ENCODE data around the gene SLAMF9. TPM values are rescaled to one million over a fixed set of nuclear protein-coding genes. Genes with fewer than 3 reads are reported as not detected.

Gene SLAMF9
- total RNA-seq, 1 donor from 2014 or later, result not detected

- Mint-ChIP-seq H3K9me3 (no peaks in the 10 kb centered on the region), H3K27me3 (ENCODE audit: insufficient read depth) (peaks cover 40% of the 10 kb centered on the region), H3K36me3 (ENCODE audit: low read depth) (no peaks in the 10 kb centered on the region), H3K27ac (no peak overlapping the region), H3K4me1 (ENCODE audit: low read depth) (peaks cover 14% of the 10 kb centered on the region), H3K4me3 (no peak overlapping the region)
- DNase-seq (ENCODE audit: low spot score), result no peak
- intact Hi-C loops (cut with micrococcal nuclease), result no loop called here
Observed at GRCh38 chr1:159941591-159942560, 12.2 kb downstream of the SLAMF9 start.

- no peak for DNase-seq (ENCODE audit: low spot score)
- H3K4me1 Mint-ChIP-seq (ENCODE audit: low read depth), result peaks cover 14% of the 10 kb centered on the region
- H3K27me3 Mint-ChIP-seq (ENCODE audit: insufficient read depth), result peaks cover 36% of the 10 kb centered on the region
- H3K9me3 Mint-ChIP-seq, result no peaks in the 10 kb centered on the region
- no peak overlapping the region for H3K4me3 Mint-ChIP-seq
- H3K27ac Mint-ChIP-seq, result no peak overlapping the region
- intact Hi-C loops (cut with micrococcal nuclease), result no loop called here
- H3K36me3 Mint-ChIP-seq (ENCODE audit: low read depth), result no peaks in the 10 kb centered on the region
Observed at GRCh38 chr1:159941141-159941540, 12.9 kb downstream of the SLAMF9 start.

DNA sequence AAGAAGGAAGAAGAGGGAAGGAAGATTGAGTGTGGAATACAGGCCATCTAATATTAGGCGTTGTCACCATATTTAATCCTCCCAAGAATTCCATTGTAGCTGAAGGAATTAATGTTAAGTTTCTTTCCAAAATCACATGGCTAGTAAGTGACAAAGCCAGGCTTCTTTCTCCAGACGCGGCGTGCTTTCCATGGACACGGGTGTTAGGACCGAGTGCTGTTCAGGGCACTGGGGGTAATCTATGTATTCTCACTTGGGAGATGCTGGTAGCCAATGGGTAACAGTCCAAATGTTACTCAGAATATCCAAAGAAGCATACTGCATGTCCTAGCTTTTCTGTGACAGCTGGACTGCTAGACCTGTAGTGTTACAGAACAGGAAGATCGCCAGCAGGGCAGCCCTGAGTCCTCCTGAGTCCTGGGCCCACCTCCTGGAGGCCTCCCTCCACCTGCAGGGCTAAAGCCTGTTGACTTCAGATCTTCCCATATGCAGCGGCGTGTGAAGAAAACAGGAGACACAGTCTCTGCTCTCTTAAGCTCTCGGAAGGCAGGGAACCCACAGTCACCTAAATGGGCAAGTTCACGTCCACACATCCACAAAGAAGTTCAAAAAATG is 13.9 kb downstream of the SLAMF9 start:
- no peak for DNase-seq (ENCODE audit: low spot score)
- no peak overlapping the region for H3K27ac Mint-ChIP-seq
- no peaks in the 10 kb centered on the region for H3K36me3 Mint-ChIP-seq (ENCODE audit: low read depth)
- no peak overlapping the region for H3K4me3 Mint-ChIP-seq
- H3K9me3 Mint-ChIP-seq, result no peaks in the 10 kb centered on the region
- intact Hi-C loops (cut with micrococcal nuclease), result no loop called here
- peaks cover 35% of the 10 kb centered on the region for H3K27me3 Mint-ChIP-seq (ENCODE audit: insufficient read depth)
- H3K4me1 Mint-ChIP-seq (ENCODE audit: low read depth), result peaks cover 11% of the 10 kb centered on the region

DNA sequence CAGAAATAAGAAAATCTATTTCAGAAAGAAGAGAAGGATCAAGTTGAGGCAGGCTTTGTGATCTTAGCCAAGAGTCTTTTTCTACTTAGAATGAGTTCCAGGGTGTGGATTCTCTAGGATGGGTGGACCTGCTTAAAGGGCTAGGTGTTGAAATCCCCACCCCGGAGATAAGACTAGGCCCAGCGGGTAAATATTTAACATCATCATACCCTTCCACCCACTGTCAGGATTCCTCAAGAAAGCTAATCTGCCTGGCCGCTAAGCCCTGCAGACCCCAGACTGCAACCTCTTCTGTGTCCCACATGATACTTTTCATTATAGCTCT is 14.4 kb downstream of the SLAMF9 start:
- H3K27ac Mint-ChIP-seq, result no peak overlapping the region
- H3K4me3 Mint-ChIP-seq, result no peak overlapping the region
- H3K27me3 Mint-ChIP-seq (ENCODE audit: insufficient read depth), result peaks cover 30% of the 10 kb centered on the region
- DNase-seq (ENCODE audit: low spot score), result no peak
- intact Hi-C loops (cut with micrococcal nuclease), result loop anchor here (10.0 kb wide), 1 partner anchor 435 kb away; no protein-coding TSS in a partner anchor
- peaks cover 9% of the 10 kb centered on the region for H3K4me1 Mint-ChIP-seq (ENCODE audit: low read depth)
- H3K9me3 Mint-ChIP-seq, result no peaks in the 10 kb centered on the region
- H3K36me3 Mint-ChIP-seq (ENCODE audit: low read depth), result no peaks in the 10 kb centered on the region

GRCh38 chr1:159938905-159939677 is 14.9 kb downstream of the SLAMF9 start:
- intact Hi-C loops (cut with micrococcal nuclease), result loop anchor here (10.0 kb wide), 1 partner anchor 436 kb away; no protein-coding TSS in a partner anchor

DNA sequence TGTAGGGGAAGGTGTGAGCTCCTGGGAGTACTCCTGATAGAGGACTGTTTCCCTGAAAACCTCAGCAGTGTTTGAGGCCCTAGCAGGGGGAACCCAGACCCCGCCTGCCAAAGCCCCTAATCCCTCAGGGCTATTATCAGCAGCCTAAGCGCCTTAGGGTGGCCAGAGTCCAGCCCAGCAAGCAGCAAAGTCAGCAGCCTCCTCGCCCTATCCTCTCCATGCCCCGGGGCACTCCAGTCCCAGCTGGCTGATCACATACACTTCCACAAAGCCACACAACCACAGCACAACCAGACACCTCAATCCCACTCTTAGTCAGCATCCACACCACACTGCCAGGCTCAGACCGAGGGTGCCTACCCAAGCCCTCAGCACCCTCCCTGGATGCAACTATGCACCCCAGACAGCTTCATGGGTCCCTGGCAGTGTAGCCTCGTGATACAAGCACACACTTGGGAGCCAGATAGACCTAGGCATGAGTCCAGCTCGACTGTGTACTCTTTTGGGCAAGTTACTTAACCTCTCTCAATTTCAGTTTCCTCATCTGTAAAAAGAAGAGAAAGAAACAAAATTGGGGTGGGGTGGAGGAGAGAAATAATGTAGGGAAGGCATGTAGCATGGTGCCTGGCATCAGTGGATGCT is 15.7 kb downstream of the SLAMF9 start:
- Mint-ChIP-seq H3K4me1 (ENCODE audit: low read depth) (peaks cover 9% of the 10 kb centered on the region), H3K4me3 (no peak overlapping the region), H3K36me3 (ENCODE audit: low read depth) (no peaks in the 10 kb centered on the region), H3K27ac (no peak overlapping the region), H3K27me3 (ENCODE audit: insufficient read depth) (peaks cover 20% of the 10 kb centered on the region), H3K9me3 (no peaks in the 10 kb centered on the region)
- DNase-seq (ENCODE audit: low spot score), result no peak
- intact Hi-C loops (cut with micrococcal nuclease), result loop anchor here (10.0 kb wide), 1 partner anchor 436 kb away; no protein-coding TSS in a partner anchor

More at GRCh38 chr1:159938905-159939677, 14.9 kb downstream of the SLAMF9 start:
- no peaks in the 10 kb centered on the region for H3K9me3 Mint-ChIP-seq
- peaks cover 26% of the 10 kb centered on the region for H3K27me3 Mint-ChIP-seq (ENCODE audit: insufficient read depth)
- no peak for DNase-seq (ENCODE audit: low spot score)
- H3K4me1 Mint-ChIP-seq (ENCODE audit: low read depth), result peaks cover 9% of the 10 kb centered on the region
- no peaks in the 10 kb centered on the region for H3K36me3 Mint-ChIP-seq (ENCODE audit: low read depth)
- H3K4me3 Mint-ChIP-seq, result no peak overlapping the region
- peak overlapping the region; percentile 67 for H3K27ac Mint-ChIP-seq

- no peak overlapping the region for H3K4me3 Mint-ChIP-seq
- no peaks in the 10 kb centered on the region for H3K9me3 Mint-ChIP-seq
- H3K4me1 Mint-ChIP-seq (ENCODE audit: low read depth), result peaks cover 9% of the 10 kb centered on the region
- no peaks in the 10 kb centered on the region for H3K36me3 Mint-ChIP-seq (ENCODE audit: low read depth)
- H3K27me3 Mint-ChIP-seq (ENCODE audit: insufficient read depth), result peaks cover 18% of the 10 kb centered on the region
- DNase-seq (ENCODE audit: low spot score), result no peak
- intact Hi-C loops (cut with micrococcal nuclease), result loop anchor here (10.0 kb wide), 1 partner anchor 438 kb away; no protein-coding TSS in a partner anchor
- no peak overlapping the region for H3K27ac Mint-ChIP-seq
Observed at GRCh38 chr1:159937054-159937750, 16.8 kb downstream of the SLAMF9 start.

GRCh38 chr1:159936273-159936904 is 17.6 kb downstream of the SLAMF9 start:
- intact Hi-C loops (cut with micrococcal nuclease), result loop anchor here (1.0 to 10.0 kb wide), 4 partner anchors 11 to 438 kb away; partner anchors contain the start of gene TAGLN2
- no peaks in the 10 kb centered on the region for H3K36me3 Mint-ChIP-seq (ENCODE audit: low read depth)
- no peak overlapping the region for H3K27ac Mint-ChIP-seq
- H3K4me1 Mint-ChIP-seq (ENCODE audit: low read depth), result peaks cover 9% of the 10 kb centered on the region
- no peaks in the 10 kb centered on the region for H3K9me3 Mint-ChIP-seq
- peak; percentile 76 for DNase-seq (ENCODE audit: low spot score)
- H3K27me3 Mint-ChIP-seq (ENCODE audit: insufficient read depth), result peaks cover 16% of the 10 kb centered on the region
- no peak overlapping the region for H3K4me3 Mint-ChIP-seq

- H3K27ac Mint-ChIP-seq, result no peak overlapping the region
- no peak overlapping the region for H3K4me3 Mint-ChIP-seq
- H3K27me3 Mint-ChIP-seq (ENCODE audit: insufficient read depth), result peaks cover 16% of the 10 kb centered on the region
- intact Hi-C loops (cut with micrococcal nuclease), result loop anchor here (1.0 to 10.0 kb wide), 4 partner anchors 10 to 439 kb away; partner anchors contain the start of gene TAGLN2
- DNase-seq (ENCODE audit: low spot score), result no peak
- H3K4me1 Mint-ChIP-seq (ENCODE audit: low read depth), result peaks cover 9% of the 10 kb centered on the region
- H3K36me3 Mint-ChIP-seq (ENCODE audit: low read depth), result no peaks in the 10 kb centered on the region
- H3K9me3 Mint-ChIP-seq, result no peaks in the 10 kb centered on the region
Observed at GRCh38 chr1:159935719-159936272, 18.2 kb downstream of the SLAMF9 start.

GRCh38 chr1:159935305-159935704 is 18.7 kb downstream of the SLAMF9 start:
- Mint-ChIP-seq H3K9me3 (no peaks in the 10 kb centered on the region), H3K4me1 (ENCODE audit: low read depth) (peaks cover 9% of the 10 kb centered on the region), H3K4me3 (no peak overlapping the region), H3K27ac (no peak overlapping the region), H3K36me3 (ENCODE audit: low read depth) (no peaks in the 10 kb centered on the region), H3K27me3 (ENCODE audit: insufficient read depth) (peaks cover 16% of the 10 kb centered on the region)
- no peak for DNase-seq (ENCODE audit: low spot score)
- intact Hi-C loops (cut with micrococcal nuclease), result loop anchor here (10.0 kb wide), 1 partner anchor 439 kb away; no protein-coding TSS in a partner anchor
